ENCODE measurements around the gene MX2. TPM values are rescaled to one million over a fixed set of nuclear protein-coding genes. Genes with fewer than 3 reads are reported as not detected.

MX2 gene, protein sequence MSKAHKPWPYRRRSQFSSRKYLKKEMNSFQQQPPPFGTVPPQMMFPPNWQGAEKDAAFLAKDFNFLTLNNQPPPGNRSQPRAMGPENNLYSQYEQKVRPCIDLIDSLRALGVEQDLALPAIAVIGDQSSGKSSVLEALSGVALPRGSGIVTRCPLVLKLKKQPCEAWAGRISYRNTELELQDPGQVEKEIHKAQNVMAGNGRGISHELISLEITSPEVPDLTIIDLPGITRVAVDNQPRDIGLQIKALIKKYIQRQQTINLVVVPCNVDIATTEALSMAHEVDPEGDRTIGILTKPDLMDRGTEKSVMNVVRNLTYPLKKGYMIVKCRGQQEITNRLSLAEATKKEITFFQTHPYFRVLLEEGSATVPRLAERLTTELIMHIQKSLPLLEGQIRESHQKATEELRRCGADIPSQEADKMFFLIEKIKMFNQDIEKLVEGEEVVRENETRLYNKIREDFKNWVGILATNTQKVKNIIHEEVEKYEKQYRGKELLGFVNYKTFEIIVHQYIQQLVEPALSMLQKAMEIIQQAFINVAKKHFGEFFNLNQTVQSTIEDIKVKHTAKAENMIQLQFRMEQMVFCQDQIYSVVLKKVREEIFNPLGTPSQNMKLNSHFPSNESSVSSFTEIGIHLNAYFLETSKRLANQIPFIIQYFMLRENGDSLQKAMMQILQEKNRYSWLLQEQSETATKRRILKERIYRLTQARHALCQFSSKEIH
- 16.9 and 22.6 TPM in 2 replicates for total RNA-seq

DNA sequence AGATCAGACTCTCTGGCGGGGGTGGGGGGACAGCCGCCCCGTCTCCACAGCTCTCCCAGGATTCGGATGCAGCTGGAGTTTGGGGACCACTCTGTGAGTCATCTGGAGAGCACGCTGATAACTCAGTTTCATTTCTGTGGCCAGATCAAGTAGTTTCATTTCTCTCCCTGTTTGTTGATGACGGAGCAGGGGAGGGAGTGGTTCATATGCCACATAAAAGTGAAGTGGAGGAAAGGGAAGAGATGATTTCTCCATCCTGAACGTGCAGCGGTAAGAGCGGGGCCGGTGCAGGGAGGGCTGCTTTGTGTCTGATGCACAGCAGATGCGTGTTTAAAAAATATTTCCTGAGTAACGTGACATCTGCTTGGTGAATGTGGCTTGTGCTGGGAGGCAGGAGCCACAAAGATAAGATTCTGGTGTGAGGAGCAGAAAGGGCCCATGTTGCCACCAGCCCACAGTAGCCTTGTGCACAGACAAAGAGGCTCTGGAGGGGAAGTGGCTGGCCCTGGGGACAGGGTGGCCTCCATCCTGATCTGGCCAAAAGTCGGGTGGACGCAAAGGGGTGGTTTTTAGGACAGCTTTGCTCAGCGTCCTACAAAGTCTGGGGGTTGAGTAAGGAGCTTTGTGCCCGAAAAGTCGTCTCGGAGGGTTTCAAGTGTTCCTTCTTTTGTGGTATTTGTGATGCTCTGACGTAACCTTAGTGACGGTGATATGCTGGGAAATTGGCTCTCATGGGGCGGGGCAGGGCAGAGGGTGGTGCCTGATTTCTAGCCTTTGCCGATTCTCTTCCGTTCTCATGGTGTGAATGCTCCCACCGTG lies at the start of gene MX2:
Gene MX2 (plus strand): TSS at position 242 of the 819 bp plus-strand sequence. CDS start 14,880 bp downstream, outside the sequence.

DNA sequence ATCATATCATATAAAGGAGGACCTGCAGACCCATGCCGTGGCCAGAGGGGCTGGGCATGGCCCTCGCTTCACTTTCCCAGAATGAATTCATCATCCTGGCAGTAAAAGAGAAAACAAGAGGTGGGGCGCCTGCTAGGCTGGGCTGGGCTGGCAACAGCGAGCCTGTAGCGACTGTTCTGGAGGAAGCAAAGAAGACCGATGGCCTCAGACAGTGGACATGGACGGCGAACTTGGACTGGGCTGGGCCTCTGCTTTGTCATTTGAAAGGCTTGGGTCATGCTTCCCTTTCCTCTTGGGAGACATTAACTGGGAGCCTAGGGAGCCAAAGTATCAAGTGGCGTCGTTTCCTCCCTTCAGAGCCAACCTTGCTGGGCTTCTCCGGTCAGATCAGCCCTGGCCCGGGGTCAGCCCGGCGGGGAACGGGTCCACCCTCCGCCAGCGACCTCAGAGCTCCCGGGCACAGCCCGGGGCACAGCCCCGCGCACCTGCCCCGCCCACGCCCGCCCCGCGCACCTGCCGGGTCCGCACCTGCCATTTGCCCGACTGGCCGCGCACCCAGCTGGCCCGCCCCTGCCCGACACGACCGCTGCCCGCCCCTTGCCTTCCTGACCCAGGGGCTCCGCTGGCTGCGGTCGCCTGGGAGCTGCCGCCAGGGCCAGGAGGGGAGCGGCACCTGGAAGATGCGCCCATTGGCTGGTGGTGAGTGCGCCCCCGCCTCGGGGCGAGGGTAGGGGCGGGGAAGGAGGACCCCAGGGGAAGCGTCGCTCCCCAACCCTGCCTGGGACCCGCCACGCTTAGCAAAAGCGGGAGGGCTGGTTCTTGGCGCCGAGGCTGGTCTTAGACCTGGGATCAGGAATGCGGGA lies 45.4 kb upstream of the MX2 start, which contains the start of gene FAM3B:
Gene FAM3B (plus strand): TSS at position 602 of the 863 bp plus-strand sequence. CDS start 79 bp downstream, at position 681.

DNA sequence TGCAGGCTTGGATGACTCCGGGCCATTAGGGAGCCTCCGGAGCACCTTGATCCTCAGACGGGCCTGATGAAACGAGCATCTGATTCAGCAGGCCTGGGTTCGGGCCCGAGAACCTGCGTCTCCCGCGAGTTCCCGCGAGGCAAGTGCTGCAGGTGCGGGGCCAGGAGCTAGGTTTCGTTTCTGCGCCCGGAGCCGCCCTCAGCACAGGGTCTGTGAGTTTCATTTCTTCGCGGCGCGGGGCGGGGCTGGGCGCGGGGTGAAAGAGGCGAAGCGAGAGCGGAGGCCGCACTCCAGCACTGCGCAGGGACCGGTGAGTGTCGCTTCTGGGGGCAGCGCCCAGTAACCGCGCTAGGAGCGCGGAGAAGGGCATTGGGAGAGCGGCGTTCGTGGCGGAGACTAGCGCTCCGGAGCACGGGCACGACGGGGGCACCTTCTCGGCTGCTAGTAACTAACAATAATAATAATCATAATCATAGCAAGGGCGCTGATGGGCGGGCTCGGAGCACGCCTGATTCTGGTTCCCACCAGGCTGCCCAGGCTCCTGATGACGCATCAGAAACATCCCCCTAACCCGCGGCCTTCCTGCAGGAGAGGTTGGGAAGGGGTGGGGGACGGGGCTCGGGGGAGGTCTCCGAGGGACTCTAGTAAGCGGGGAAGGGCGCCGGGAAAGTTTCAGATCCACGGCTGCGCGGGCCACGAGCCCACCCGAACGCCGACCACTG lies 64.3 kb downstream of the MX2 start, which contains the start of gene MX1:
Gene MX1 (plus strand): TSS at position 286 of the 722 bp plus-strand sequence. CDS start 5,832 bp downstream, outside the sequence.

Other genes starting within 250 kb of the MX2 start
- 238 and 264 TPM in 2 replicates for gene BACE2, start 193.9 kb upstream of the MX2 start, total RNA-seq
- gene FAM3B, start 45.2 kb upstream of the MX2 start, total RNA-seq = not detected in 2 replicates
- 229 and 246 TPM in 2 replicates for gene MX1, start 64.2 kb downstream of the MX2 start, total RNA-seq
- gene TMPRSS2, start 146.1 kb downstream of the MX2 start, total RNA-seq = not detected in 2 replicates